ENCODE results near the gene TRANK1. TPM values are rescaled to one million over a fixed set of nuclear protein-coding genes. Genes with fewer than 3 reads are reported as not detected.

TRANK1 gene
- total RNA-seq, 2 experiments from 2014 or later, result 39.2 to 44.8 TPM

GRCh38 chr3:36894914-36895313 is 49.9 kb downstream of the TRANK1 start:
- no peak overlapping the region for H3K4me3 ChIP-seq (ENCODE audit: low read length)
- ATAC-seq (ENCODE audit: poor library complexity), result no peak
- CTCF ChIA-PET, result interaction anchor here (1.1 kb wide), 1 partner anchor 64 kb away, joined by 3 read pairs; no protein-coding TSS in a partner anchor
- H3K9me3 ChIP-seq (ENCODE audit: control insufficient read depth in 1 of 2, insufficient read depth in 1 of 2, low read length in 2 of 2), result no peaks in the 10 kb centered on the region
- H3K27me3 Mint-ChIP-seq, result no peaks in the 10 kb centered on the region
- H3K36me3 Mint-ChIP-seq (ENCODE audit: low read depth), result peaks cover 100% of the 10 kb centered on the region
- peak in 2 of 14 experiments; percentile 32 to 34 for DNase-seq
- no peak for TF ChIP-seq CTCF (IDR thresholded peaks at IDR 0.05)
- peak overlapping the region; percentile 17 to 29 for H3K27ac ChIP-seq (ENCODE audit: low read depth in 1 of 2, low read length in 2 of 2)
- H3K9me3 Mint-ChIP-seq, result no peaks in the 10 kb centered on the region
- intact Hi-C loops (cut with DNase I, micrococcal nuclease), result loop anchor here in 1 of 2 experiments (5.0 kb wide), 1 partner anchor 62 kb away; no protein-coding TSS in a partner anchor
- H3K4me1 Mint-ChIP-seq (ENCODE audit: low read depth), result peaks cover 65% of the 10 kb centered on the region
- peak overlapping the region; percentile 99 for H3K27ac Mint-ChIP-seq
- no peak overlapping the region for H3K4me3 Mint-ChIP-seq
- H3K36me3 ChIP-seq (ENCODE audit: insufficient read depth, low read length), result peaks cover 82% of the 10 kb centered on the region
- POLR2A ChIA-PET, result interaction anchor here (2.8 to 8.9 kb wide), 2 partner anchors 12 to 98 kb away, joined by 16 to 53 read pairs; partner anchors contain the start of genes EPM2AIP1 and MLH1
- peaks cover 43% of the 10 kb centered on the region for H3K4me1 ChIP-seq (ENCODE audit: insufficient read depth, low read length)
- no peaks in the 10 kb centered on the region for H3K27me3 ChIP-seq (ENCODE audit: control insufficient read depth in 1 of 2, insufficient read depth in 2 of 2, low read length in 2 of 2)

GRCh38 chr3:36893826-36894225 is 51.0 kb downstream of the TRANK1 start:
- peaks cover 82% of the 10 kb centered on the region for H3K36me3 ChIP-seq (ENCODE audit: insufficient read depth, low read length)
- Mint-ChIP-seq H3K27ac (peak overlapping the region; percentile 99), H3K4me3 (no peak overlapping the region), H3K27me3 (no peaks in the 10 kb centered on the region), H3K4me1 (ENCODE audit: low read depth) (peaks cover 67% of the 10 kb centered on the region), H3K36me3 (ENCODE audit: low read depth) (peaks cover 100% of the 10 kb centered on the region), H3K9me3 (no peaks in the 10 kb centered on the region)
- ATAC-seq (ENCODE audit: poor library complexity), result no peak
- CTCF ChIA-PET, result interaction anchor here (1.0 to 1.4 kb wide), 3 partner anchors 12 to 65 kb away, joined by 3 to 8 read pairs (median 3); no protein-coding TSS in a partner anchor
- no peak for TF ChIP-seq CTCF (IDR thresholded peaks at IDR 0.05)
- intact Hi-C loops (cut with DNase I, micrococcal nuclease), result loop anchor here in 1 of 2 experiments (1.0 to 5.0 kb wide), 2 partner anchors 14 to 63 kb away; no protein-coding TSS in a partner anchor
- H3K9me3 ChIP-seq (ENCODE audit: control insufficient read depth in 1 of 2, insufficient read depth in 1 of 2, low read length in 2 of 2), result no peaks in the 10 kb centered on the region
- peaks cover 40% of the 10 kb centered on the region for H3K4me1 ChIP-seq (ENCODE audit: insufficient read depth, low read length)
- no peaks in the 10 kb centered on the region for H3K27me3 ChIP-seq (ENCODE audit: control insufficient read depth in 1 of 2, insufficient read depth in 2 of 2, low read length in 2 of 2)
- POLR2A ChIA-PET, result interaction anchor here (1.8 to 8.9 kb wide), 4 partner anchors 13 to 99 kb away, joined by 7 to 53 read pairs (median 16); partner anchors contain the start of genes EPM2AIP1 and MLH1
- H3K4me3 ChIP-seq (ENCODE audit: low read length), result no peak overlapping the region
- H3K27ac ChIP-seq (ENCODE audit: low read depth in 1 of 2, low read length in 2 of 2), result peak overlapping the region; percentile 13 to 65
- DNase-seq, result no peak

GRCh38 chr3:36893137-36893557 is 51.7 kb downstream of the TRANK1 start:
- no peaks in the 10 kb centered on the region for H3K27me3 ChIP-seq (ENCODE audit: control insufficient read depth in 1 of 2, insufficient read depth in 2 of 2, low read length in 2 of 2)
- ATAC-seq (ENCODE audit: poor library complexity) (peak; percentile 99), DNase-seq (peak in 11 of 14 experiments; percentile 28 to 85 (median 37))
- no peaks in the 10 kb centered on the region for H3K27me3 Mint-ChIP-seq
- no peaks in the 10 kb centered on the region for H3K9me3 Mint-ChIP-seq
- H3K4me3 ChIP-seq (ENCODE audit: low read length), result no peak overlapping the region
- peak overlapping the region; percentile 68 for H3K4me3 Mint-ChIP-seq
- H3K4me1 ChIP-seq (ENCODE audit: insufficient read depth, low read length), result peaks cover 40% of the 10 kb centered on the region
- POLR2A ChIA-PET, result interaction anchor here (1.0 to 8.9 kb wide), 6 partner anchors 13 to 100 kb away, joined by 3 to 53 read pairs (median 12); partner anchors contain the start of genes EPM2AIP1, MLH1 and TRANK1
- peaks cover 82% of the 10 kb centered on the region for H3K36me3 ChIP-seq (ENCODE audit: insufficient read depth, low read length)
- H3K27ac ChIP-seq (ENCODE audit: low read depth in 1 of 2, low read length in 2 of 2), result peak overlapping the region; percentile 0 to 65
- TF ChIP-seq CTCF (IDR thresholded peaks at IDR 0.05), result no peak
- H3K9me3 ChIP-seq (ENCODE audit: control insufficient read depth in 1 of 2, insufficient read depth in 1 of 2, low read length in 2 of 2), result no peaks in the 10 kb centered on the region
- H3K4me1 Mint-ChIP-seq (ENCODE audit: low read depth), result peaks cover 72% of the 10 kb centered on the region
- H3K27ac Mint-ChIP-seq, result peak overlapping the region; percentile 99
- CTCF ChIA-PET, result interaction anchor here (1.0 to 1.4 kb wide), 4 partner anchors 9 to 66 kb away, joined by 3 to 8 read pairs (median 3); no protein-coding TSS in a partner anchor
- peaks cover 100% of the 10 kb centered on the region for H3K36me3 Mint-ChIP-seq (ENCODE audit: low read depth)
- intact Hi-C loops (cut with DNase I, micrococcal nuclease), result loop anchor here in 1 of 2 experiments (1.0 to 5.0 kb wide), 2 partner anchors 15 to 64 kb away; no protein-coding TSS in a partner anchor
